Activated CD4-positive, alpha-beta T cell treated with anti-CD3 and anti-CD28 coated beads for 48 hours (primary cell): ENCODE data around the gene MYZAP.

Source experiments
- DNase-seq: peaks from one replicate; pipeline ENCODE4 v3.0.0-alpha.2; 2020

MYZAP gene

GRCh38 chr15:57631386-57632110, 39.8 kb downstream of the MYZAP start:
- DNase-seq: no peak

- no peak for DNase-seq
Observed at GRCh38 chr15:57634290-57634689, 42.6 kb downstream of the MYZAP start.

GRCh38 chr15:57635300-57635909, 43.7 kb downstream of the MYZAP start:
- DNase-seq: no peak

GRCh38 chr15:57637846-57638245, 46.1 kb downstream of the MYZAP start:
- no peak for DNase-seq

- no peak for DNase-seq
Observed at GRCh38 chr15:57639306-57639705, 47.6 kb downstream of the MYZAP start.

GRCh38 chr15:57640930-57641682, 49.4 kb downstream of the MYZAP start:
- peak; percentile 34 for DNase-seq

GRCh38 chr15:57643826-57644225, 52.1 kb downstream of the MYZAP start:
- no peak for DNase-seq

GRCh38 chr15:57646087-57646486, 54.4 kb downstream of the MYZAP start:
- DNase-seq: no peak

- DNase-seq: no peak
Observed at GRCh38 chr15:57647071-57647790, 55.5 kb downstream of the MYZAP start.

GRCh38 chr15:57647791-57648130, 56.1 kb downstream of the MYZAP start:
- DNase-seq: no peak

GRCh38 chr15:57649138-57649537, 57.4 kb downstream of the MYZAP start:
- DNase-seq: no peak

- DNase-seq: no peak
Observed at GRCh38 chr15:57651445-57651844, 59.7 kb downstream of the MYZAP start.

- DNase-seq: no peak
Observed at GRCh38 chr15:57652481-57652880, 60.8 kb downstream of the MYZAP start.

- DNase-seq: no peak
Observed at GRCh38 chr15:57654153-57654852, 62.6 kb downstream of the MYZAP start.

GRCh38 chr15:57655053-57655452, 63.3 kb downstream of the MYZAP start:
- no peak for DNase-seq

- no peak for DNase-seq
Observed at GRCh38 chr15:57655809-57656208, 64.1 kb downstream of the MYZAP start.

- DNase-seq: no peak
Observed at GRCh38 chr15:57656434-57656833, 64.7 kb downstream of the MYZAP start.

- no peak for DNase-seq
Observed at GRCh38 chr15:57657619-57658018, 65.9 kb downstream of the MYZAP start.

- DNase-seq: no peak
Observed at GRCh38 chr15:57662091-57662744, 70.5 kb downstream of the MYZAP start.

GRCh38 chr15:57662802-57663201, 71.1 kb downstream of the MYZAP start:
- no peak for DNase-seq

GRCh38 chr15:57663262-57663661, 71.6 kb downstream of the MYZAP start:
- no peak for DNase-seq

GRCh38 chr15:57665194-57665593, 73.5 kb downstream of the MYZAP start:
- no peak for DNase-seq
